ENCODE results near the gene DENND4C.

- TF ChIP-seq, protein P1, sequence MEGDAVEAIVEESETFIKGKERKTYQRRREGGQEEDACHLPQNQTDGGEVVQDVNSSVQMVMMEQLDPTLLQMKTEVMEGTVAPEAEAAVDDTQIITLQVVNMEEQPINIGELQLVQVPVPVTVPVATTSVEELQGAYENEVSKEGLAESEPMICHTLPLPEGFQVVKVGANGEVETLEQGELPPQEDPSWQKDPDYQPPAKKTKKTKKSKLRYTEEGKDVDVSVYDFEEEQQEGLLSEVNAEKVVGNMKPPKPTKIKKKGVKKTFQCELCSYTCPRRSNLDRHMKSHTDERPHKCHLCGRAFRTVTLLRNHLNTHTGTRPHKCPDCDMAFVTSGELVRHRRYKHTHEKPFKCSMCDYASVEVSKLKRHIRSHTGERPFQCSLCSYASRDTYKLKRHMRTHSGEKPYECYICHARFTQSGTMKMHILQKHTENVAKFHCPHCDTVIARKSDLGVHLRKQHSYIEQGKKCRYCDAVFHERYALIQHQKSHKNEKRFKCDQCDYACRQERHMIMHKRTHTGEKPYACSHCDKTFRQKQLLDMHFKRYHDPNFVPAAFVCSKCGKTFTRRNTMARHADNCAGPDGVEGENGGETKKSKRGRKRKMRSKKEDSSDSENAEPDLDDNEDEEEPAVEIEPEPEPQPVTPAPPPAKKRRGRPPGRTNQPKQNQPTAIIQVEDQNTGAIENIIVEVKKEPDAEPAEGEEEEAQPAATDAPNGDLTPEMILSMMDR (IDR thresholded peaks at IDR 0.05 in 8 of 11, conservative IDR thresholded peaks at IDR 0.05 in 3 of 11) = no peak
- TF ChIP-seq POLR2AphosphoS5 (IDR thresholded peaks at IDR 0.05) = no peak
Measured at GRCh38 chr9:19255112-19255511, 24.6 kb downstream of the DENND4C start.
